ENCODE results near the gene CASQ2.

The CASQ2 gene

DNA sequence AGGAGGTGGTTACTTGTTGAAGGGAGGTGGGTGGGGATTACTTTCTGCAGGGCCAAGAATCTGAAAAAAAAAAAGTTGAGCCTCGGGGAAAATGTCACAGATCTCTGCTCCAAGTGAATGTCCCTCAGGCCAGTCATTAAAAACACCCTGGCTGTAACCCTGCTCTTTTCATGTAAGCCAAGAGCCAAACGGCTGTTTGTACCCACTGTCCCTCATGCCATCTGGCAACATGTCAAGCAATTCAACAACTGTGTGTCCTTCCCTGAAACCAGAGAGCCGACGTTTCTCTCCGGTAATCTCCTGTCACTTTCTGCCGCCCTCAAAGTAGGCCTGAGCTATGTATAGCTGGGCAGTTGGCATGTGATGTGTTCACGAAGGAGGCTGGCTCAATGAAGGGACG is 14.7 kb downstream of the CASQ2 start:
- DNase-seq, result no peak
- Histone ChIP-seq H3K36me3 (replicated peaks) (no peaks in the 10 kb centered on the region), H3K27ac (no peak overlapping the region), H3K4me3 (ENCODE audit: low read depth, low read length) (no peak overlapping the region), H3K27me3 (replicated peaks) (peaks cover 5% of the 10 kb centered on the region)
- TF ChIP-seq, protein P1, sequence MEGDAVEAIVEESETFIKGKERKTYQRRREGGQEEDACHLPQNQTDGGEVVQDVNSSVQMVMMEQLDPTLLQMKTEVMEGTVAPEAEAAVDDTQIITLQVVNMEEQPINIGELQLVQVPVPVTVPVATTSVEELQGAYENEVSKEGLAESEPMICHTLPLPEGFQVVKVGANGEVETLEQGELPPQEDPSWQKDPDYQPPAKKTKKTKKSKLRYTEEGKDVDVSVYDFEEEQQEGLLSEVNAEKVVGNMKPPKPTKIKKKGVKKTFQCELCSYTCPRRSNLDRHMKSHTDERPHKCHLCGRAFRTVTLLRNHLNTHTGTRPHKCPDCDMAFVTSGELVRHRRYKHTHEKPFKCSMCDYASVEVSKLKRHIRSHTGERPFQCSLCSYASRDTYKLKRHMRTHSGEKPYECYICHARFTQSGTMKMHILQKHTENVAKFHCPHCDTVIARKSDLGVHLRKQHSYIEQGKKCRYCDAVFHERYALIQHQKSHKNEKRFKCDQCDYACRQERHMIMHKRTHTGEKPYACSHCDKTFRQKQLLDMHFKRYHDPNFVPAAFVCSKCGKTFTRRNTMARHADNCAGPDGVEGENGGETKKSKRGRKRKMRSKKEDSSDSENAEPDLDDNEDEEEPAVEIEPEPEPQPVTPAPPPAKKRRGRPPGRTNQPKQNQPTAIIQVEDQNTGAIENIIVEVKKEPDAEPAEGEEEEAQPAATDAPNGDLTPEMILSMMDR (IDR thresholded peaks at IDR 0.05; ENCODE audit: low read depth, low read length, missing control alignments), result no peak
- in situ Hi-C loops (cut with HindIII; ENCODE audit: low pct_ligation_motif_present, low sequenced_read_pairs), result no loop called here

DNA sequence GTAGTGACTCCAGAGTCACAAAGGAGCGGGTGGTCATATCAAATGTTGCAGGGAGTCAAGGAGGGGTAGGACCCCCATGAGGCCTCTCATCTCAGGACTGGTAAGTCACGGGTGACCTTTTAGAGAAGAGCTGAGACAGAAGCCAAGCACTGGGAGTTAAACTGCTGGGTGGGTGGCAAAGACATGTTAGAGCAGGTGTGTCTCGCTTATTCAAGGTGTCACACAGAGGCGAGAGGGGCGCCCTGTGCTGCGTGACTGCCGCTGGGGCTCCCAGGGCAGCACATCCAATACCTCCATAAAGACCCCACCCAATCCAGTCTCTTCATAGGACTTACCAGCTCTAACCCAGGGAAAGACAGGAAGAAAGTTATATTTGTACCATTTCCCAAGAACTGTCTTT is 15.2 kb downstream of the CASQ2 start:
- H3K27me3 ChIP-seq (replicated peaks), result peaks cover 5% of the 10 kb centered on the region
- TF ChIP-seq, protein P1 (IDR thresholded peaks at IDR 0.05; ENCODE audit: low read depth, low read length, missing control alignments), result no peak
- no peak overlapping the region for H3K27ac ChIP-seq
- DNase-seq, result no peak
- H3K36me3 ChIP-seq (replicated peaks), result no peaks in the 10 kb centered on the region
- in situ Hi-C loops (cut with HindIII; ENCODE audit: low pct_ligation_motif_present, low sequenced_read_pairs), result no loop called here
- H3K4me3 ChIP-seq (ENCODE audit: low read depth, low read length), result no peak overlapping the region

DNA sequence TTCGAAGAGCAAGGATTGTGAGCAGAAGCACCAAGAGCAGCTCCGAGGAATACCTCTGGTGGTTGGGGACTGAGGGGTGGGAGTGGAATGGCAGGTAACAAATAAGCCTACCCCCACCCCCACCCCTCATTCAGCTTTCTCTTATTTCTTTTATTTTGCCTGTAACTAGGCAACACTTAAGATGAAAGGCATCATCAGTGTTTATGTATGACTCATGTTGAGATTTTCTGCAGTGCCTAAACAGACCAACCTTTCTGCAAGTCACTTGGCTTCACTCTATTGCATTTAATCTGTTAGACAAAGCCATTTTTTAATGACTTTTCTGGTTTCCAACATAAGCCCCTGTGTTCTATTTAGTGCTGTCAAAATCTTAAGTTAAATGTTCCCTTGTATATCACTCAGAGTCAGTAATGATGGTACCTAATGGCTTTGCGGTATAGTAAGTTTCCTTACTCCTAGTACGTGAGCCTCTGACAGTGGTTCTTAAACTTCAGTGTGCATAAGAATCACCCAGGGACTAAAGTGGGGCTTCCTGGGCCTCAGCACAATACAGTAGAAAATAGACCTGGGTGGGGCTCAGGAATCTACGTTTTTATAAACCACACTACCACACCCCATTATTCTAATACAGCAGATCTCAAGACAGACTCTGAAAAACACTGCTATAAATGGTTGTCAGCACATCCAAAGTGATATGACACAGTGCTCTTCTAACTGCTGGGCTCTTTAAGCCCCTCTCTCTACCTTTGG is 19.9 kb downstream of the CASQ2 start:
- in situ Hi-C loops (cut with HindIII; ENCODE audit: low pct_ligation_motif_present, low sequenced_read_pairs), result no loop called here
- TF ChIP-seq, protein P1 (IDR thresholded peaks at IDR 0.05; ENCODE audit: low read depth, low read length, missing control alignments), result no peak
- DNase-seq, result peak; percentile 57
- Histone ChIP-seq H3K27me3 (replicated peaks) (peaks cover 3% of the 10 kb centered on the region), H3K36me3 (replicated peaks) (no peaks in the 10 kb centered on the region), H3K4me3 (ENCODE audit: low read depth, low read length) (no peak overlapping the region), H3K27ac (peak overlapping the region; percentile 15)

DNA sequence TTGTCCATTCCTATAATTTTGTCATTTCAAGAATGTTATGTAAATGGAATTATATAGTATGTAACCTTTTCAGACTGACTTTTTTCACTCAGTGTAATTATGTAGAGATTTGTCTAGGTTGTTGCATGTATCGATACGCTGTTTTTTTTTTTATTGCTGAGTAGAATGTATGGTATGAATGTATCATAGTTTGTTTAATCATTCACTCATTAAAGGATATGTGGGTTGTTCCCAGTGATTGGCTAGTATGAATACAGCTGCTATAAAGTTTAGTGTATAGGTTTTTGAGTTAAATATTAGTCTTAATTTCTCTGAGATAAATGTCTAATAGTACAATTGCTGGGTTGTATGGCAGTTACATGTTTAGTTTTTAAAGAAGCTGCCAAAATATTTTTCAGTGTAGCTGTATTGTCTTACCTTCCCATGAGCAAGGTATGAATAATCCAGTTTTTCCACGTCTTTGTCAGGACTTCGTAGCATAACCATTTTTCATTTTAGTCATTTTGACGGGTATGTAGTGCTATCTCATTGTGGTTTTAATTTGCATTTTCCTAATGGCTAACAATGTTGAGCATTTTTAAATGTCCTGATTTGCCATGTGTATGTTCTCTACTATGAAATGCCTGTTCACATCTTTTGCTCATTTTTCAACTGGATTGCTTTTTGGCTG is 22.4 kb downstream of the CASQ2 start:
- Histone ChIP-seq H3K27ac (no peak overlapping the region), H3K27me3 (replicated peaks) (no peaks in the 10 kb centered on the region), H3K36me3 (replicated peaks) (no peaks in the 10 kb centered on the region), H3K4me3 (ENCODE audit: low read depth, low read length) (no peak overlapping the region)
- in situ Hi-C loops (cut with HindIII; ENCODE audit: low pct_ligation_motif_present, low sequenced_read_pairs), result no loop called here
- no peak for DNase-seq
- TF ChIP-seq, protein P1 (IDR thresholded peaks at IDR 0.05; ENCODE audit: low read depth, low read length, missing control alignments), result no peak

DNA sequence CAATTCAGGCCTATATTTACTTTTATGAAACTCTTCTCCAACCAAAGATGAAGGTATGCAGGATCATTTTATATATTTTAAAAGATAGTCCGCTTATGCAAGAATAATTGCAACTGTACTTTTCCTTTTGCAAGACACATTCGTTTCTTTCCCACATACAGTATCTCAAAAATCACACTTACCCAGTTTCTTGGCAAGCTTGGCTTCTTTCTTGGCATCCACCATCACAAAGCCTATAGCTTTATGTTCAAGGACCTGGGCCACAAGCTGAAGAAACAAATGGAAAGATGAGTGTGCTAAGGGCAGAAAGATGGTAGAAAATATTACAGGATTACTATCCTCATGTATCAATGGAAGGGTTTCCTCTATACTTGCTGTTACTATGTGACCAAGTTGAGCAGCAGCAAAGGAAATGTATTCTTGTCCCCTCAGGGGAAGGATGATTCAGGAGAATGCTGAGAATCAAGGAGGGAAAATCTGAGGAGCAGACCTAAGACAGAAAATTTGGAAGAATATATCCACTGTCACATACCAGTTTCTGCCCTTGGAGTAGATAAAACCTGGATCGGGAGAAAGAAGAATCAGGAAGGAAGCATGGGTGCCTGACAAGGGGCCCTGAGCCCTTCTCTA is 23.8 kb downstream of the CASQ2 start:
- Histone ChIP-seq H3K36me3 (replicated peaks) (no peaks in the 10 kb centered on the region), H3K27ac (no peak overlapping the region), H3K27me3 (replicated peaks) (no peaks in the 10 kb centered on the region), H3K4me3 (ENCODE audit: low read depth, low read length) (no peak overlapping the region)
- in situ Hi-C loops (cut with HindIII; ENCODE audit: low pct_ligation_motif_present, low sequenced_read_pairs), result no loop called here
- TF ChIP-seq, protein P1 (IDR thresholded peaks at IDR 0.05; ENCODE audit: low read depth, low read length, missing control alignments), result no peak
- DNase-seq, result no peak
